ENCODE measurements around the gene CRTAC1.

CRTAC1 gene

GRCh38 chr10:98030093-98030821 lies at the start of gene CRTAC1:
TSS of gene CRTAC1 (minus strand) at chr10:98030621. CDS start at chr10:98030472, 149 bp downstream.
- DNase-seq, result no peak

GRCh38 chr10:98078774-98079173 lies 48.4 kb upstream of the CRTAC1 start:
- DNase-seq, result no peak

GRCh38 chr10:98077223-98077622 lies 46.8 kb upstream of the CRTAC1 start:
- DNase-seq, result no peak

- DNase-seq, result no peak
These were observed 45.7 kb upstream of the CRTAC1 start for GRCh38 chr10:98076086-98076485.

- no peak for DNase-seq
These were observed 44.0 kb upstream of the CRTAC1 start for GRCh38 chr10:98074315-98074911.

- no peak for DNase-seq
These were observed 36.7 kb upstream of the CRTAC1 start for GRCh38 chr10:98067165-98067564.

- no peak for DNase-seq
These were observed 33.3 kb upstream of the CRTAC1 start for GRCh38 chr10:98063740-98064027.

- DNase-seq, result no peak
These were observed 32.0 kb upstream of the CRTAC1 start for GRCh38 chr10:98062424-98062823.

- no peak for DNase-seq
These were observed 29.7 kb upstream of the CRTAC1 start for GRCh38 chr10:98060079-98060478.

GRCh38 chr10:98058295-98058694 lies 27.9 kb upstream of the CRTAC1 start:
- no peak for DNase-seq

- DNase-seq, result no peak
These were observed 25.6 kb upstream of the CRTAC1 start for GRCh38 chr10:98055841-98056516.

- DNase-seq, result no peak
These were observed 16.8 kb upstream of the CRTAC1 start for GRCh38 chr10:98047009-98047741.

- DNase-seq, result peak; percentile 48
These were observed 15.5 kb upstream of the CRTAC1 start for GRCh38 chr10:98045785-98046389.

GRCh38 chr10:98041352-98042043 lies 11.1 kb upstream of the CRTAC1 start:
- DNase-seq, result peak; percentile 29

GRCh38 chr10:98039690-98040381 lies 9.4 kb upstream of the CRTAC1 start:
- DNase-seq, result no peak

GRCh38 chr10:98038288-98038687 lies 7.9 kb upstream of the CRTAC1 start:
- DNase-seq, result no peak

GRCh38 chr10:98035599-98035998 lies 5.2 kb upstream of the CRTAC1 start:
- no peak for DNase-seq

- no peak for DNase-seq
These were observed 3.1 kb upstream of the CRTAC1 start for GRCh38 chr10:98033515-98033914.

- DNase-seq, result no peak
These were observed 1.0 kb upstream of the CRTAC1 start for GRCh38 chr10:98031440-98031839.

- DNase-seq, result no peak
These were observed 590 bp upstream of the CRTAC1 start for GRCh38 chr10:98030991-98031431.

- no peak for DNase-seq
These were observed 1.0 kb downstream of the CRTAC1 start for GRCh38 chr10:98029149-98030092.
